ENCODE measurements around the gene ARID1B.

ARID1B gene

GRCh38 chr6:156776470-156776839 lies 723 bp upstream of the ARID1B start (continued):
- TF ChIP-seq ZNF423 (tag by site-specific recombination; IDR thresholded peaks at IDR 0.05), result no peak
- TF ChIP-seq ZSCAN4 (tag by site-specific recombination; IDR thresholded peaks at IDR 0.05), result no peak
- TF ChIP-seq ZNF561 (tag by site-specific recombination; IDR thresholded peaks at IDR 0.05; ENCODE audit: borderline replicate concordance), result no peak; the same call in 1 of the 2 replicates
- no peak for TF ChIP-seq WT1 (tag by site-specific recombination; IDR thresholded peaks at IDR 0.05)
- TF ChIP-seq ZBTB11 (tag by site-specific recombination; conservative IDR thresholded peaks at IDR 0.05; ENCODE audit: low read depth), result no peak
- TF ChIP-seq HIC1 (tag by site-specific recombination; IDR thresholded peaks at IDR 0.05), result no peak
- no peak for TF ChIP-seq ZNF548 (tag by site-specific recombination; IDR thresholded peaks at IDR 0.05)
- TF ChIP-seq ZNF449 (tag by site-specific recombination; IDR thresholded peaks at IDR 0.05), result no peak; the same call in 1 of the 2 replicates
- TF ChIP-seq TRIM28 (IDR thresholded peaks at IDR 0.05; ENCODE audit: borderline replicate concordance, low read length), result no peak
- no peak for TF ChIP-seq PRDM4 (tag by site-specific recombination; IDR thresholded peaks at IDR 0.05)
- TF ChIP-seq ZNF776 (tag by site-specific recombination; IDR thresholded peaks at IDR 0.05; ENCODE audit: borderline replicate concordance), result no peak
- TF ChIP-seq ZNF155 (tag by site-specific recombination; IDR thresholded peaks at IDR 0.05), result no peak
- TF ChIP-seq ZFP37 (tag by site-specific recombination; IDR thresholded peaks at IDR 0.05), result peak; percentile 50; the same call in 1 of the 2 replicates
- peak; percentile 99 for TF ChIP-seq ZNF792 (tag by site-specific recombination; IDR thresholded peaks at IDR 0.05)
- TF ChIP-seq ZNF571 (tag by site-specific recombination; IDR thresholded peaks at IDR 0.05), result no peak
- no peak for TF ChIP-seq ZNF404 (tag by site-specific recombination; IDR thresholded peaks at IDR 0.05)
- no peak for TF ChIP-seq ZNF280D (tag by site-specific recombination; IDR thresholded peaks at IDR 0.05)
- TF ChIP-seq ZNF138 (tag by site-specific recombination; IDR thresholded peaks at IDR 0.05; ENCODE audit: borderline replicate concordance), result no peak
- TF ChIP-seq KLF7 (tag by site-specific recombination; IDR thresholded peaks at IDR 0.05; ENCODE audit: borderline replicate concordance), result no peak
- no peak for TF ChIP-seq ZNF366 (tag by site-specific recombination; conservative IDR thresholded peaks at IDR 0.05)
- TF ChIP-seq INSM2 (tag by site-specific recombination; IDR thresholded peaks at IDR 0.05), result no peak
- no peak for TF ChIP-seq PRDM1 (tag by site-specific recombination; IDR thresholded peaks at IDR 0.05)

All from HEK293 (cell line).